SJSA1 (cell line): ENCODE data around the gene LRP5. TPM values are rescaled to one million over a fixed set of nuclear protein-coding genes. Genes with fewer than 3 reads are reported as not detected.
A peak's percentile ranks its signal among the peaks of the same experiment; 100 is the strongest.
"Not testable (repeated sequence)": the region's sequence is repeated elsewhere in the genome, so short reads cannot be mapped to it uniquely, and the experiment has no call there.

Source experiments
- DNase-seq, 2 experiments: peaks; one replicate each; pipeline ENCODE4 v3.0.0-alpha.2; 2015 to 2020; ENCODE audit warnings: low spot score in 2 of 2, low read depth in 1 of 2
- H3K27ac ChIP-seq: fragments of 250-450 bp; sonication (Bioruptor Pico); 2 replicates; pipeline ENCODE4 v1.5.1; 2020; ENCODE audit warnings: mild to moderate bottlenecking, moderate library complexity
- H3K27me3 ChIP-seq: fragments of 250-450 bp; sonication (Bioruptor Pico); replicated peaks from 2 replicates; pipeline ENCODE4 v1.5.1; 2020; ENCODE audit warnings: mild to moderate bottlenecking, moderate library complexity
- H3K36me3 ChIP-seq: fragments of 250-450 bp; sonication (Bioruptor Pico); 2 replicates; pipeline ENCODE4 v1.5.1; 2020; ENCODE audit warnings: mild to moderate bottlenecking
- H3K4me1 ChIP-seq: fragments of 250-450 bp; sonication (Bioruptor Pico); replicated peaks from 2 replicates; pipeline ENCODE4 v1.6.1; 2021; ENCODE audit warnings: mild to moderate bottlenecking
- H3K4me3 ChIP-seq: fragments of 250-450 bp; sonication (Bioruptor Pico); 2 replicates; pipeline ENCODE4 v1.5.1; 2020; ENCODE audit warnings: mild to moderate bottlenecking
- H3K9me3 ChIP-seq: fragments of 250-450 bp; sonication (Bioruptor Pico); replicated peaks from 2 replicates; pipeline ENCODE4 v1.5.1; 2020; ENCODE audit warnings: mild to moderate bottlenecking
- total RNA-seq: library from RNA; depleted of rRNA; stranded (reverse); fragments of >200 nt; shearing (Covaris generic); gene quantifications from 2 replicates; pipeline ENCODE4 v1.2.3, GENCODE V29; 2014

LRP5 gene
- total RNA-seq, 1 experiment from 2014 or later: 32.2 TPM

DNA sequence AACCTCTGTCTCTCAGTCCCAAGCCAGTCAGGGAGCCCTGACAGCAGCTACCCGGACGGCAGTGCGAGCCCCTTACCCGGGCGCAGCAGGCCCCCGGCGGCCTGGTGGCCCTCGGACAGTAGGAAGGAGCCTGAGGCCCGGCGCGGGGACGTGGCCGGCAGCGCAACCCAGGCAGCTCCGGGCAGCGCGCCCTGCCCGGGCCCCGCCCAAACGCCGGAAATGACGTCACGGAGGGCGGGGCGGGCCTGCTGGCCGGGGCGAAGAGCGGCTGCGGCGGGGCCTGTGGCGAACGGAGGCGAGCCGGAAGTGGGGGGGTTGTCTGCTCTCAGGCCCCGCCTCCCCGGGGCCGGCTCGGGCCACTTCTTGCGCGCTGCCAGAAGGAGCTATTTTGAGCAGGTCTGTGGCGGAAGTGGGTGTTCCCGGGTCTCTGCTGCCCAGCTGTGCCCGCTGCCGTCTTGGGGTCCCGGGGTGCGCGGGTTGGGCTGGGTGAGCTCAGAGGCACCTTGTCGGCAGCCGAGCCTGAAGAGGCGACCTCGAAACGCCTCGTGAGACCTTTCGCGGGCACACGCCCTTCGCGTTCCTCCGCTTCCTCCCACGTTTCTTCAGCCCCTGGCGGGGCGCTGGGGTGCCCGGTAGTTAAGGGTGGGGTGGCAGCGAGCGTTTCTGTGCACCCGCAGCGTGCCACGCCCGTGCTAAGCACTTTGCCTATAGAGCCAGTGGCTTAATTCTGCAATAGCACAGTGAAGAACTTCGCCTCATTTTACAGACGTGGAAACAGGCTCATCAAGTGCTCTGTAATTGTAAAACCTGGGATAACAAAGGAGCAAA lies 40.4 kb upstream of the LRP5 start, which contains the start of gene C11orf24:
Gene C11orf24 (minus strand): TSS at position 193 of the 828 bp plus-strand sequence. CDS start 8,206 bp downstream, outside the sequence.
- H3K36me3 ChIP-seq: peaks cover 18% of the 10 kb centered on the region
- peak within 1 kb of the TSS; percentile 73 for H3K4me3 ChIP-seq
- H3K9me3 ChIP-seq: no peaks in the 10 kb centered on the region; the same call in 1 of the 2 replicates
- H3K27ac ChIP-seq: peak within 1 kb of the TSS; percentile 79
- DNase-seq: peak; percentile 99
- H3K4me1 ChIP-seq: peaks cover 25% of the 10 kb centered on the region
- no peaks in the 10 kb centered on the region for H3K27me3 ChIP-seq

DNA sequence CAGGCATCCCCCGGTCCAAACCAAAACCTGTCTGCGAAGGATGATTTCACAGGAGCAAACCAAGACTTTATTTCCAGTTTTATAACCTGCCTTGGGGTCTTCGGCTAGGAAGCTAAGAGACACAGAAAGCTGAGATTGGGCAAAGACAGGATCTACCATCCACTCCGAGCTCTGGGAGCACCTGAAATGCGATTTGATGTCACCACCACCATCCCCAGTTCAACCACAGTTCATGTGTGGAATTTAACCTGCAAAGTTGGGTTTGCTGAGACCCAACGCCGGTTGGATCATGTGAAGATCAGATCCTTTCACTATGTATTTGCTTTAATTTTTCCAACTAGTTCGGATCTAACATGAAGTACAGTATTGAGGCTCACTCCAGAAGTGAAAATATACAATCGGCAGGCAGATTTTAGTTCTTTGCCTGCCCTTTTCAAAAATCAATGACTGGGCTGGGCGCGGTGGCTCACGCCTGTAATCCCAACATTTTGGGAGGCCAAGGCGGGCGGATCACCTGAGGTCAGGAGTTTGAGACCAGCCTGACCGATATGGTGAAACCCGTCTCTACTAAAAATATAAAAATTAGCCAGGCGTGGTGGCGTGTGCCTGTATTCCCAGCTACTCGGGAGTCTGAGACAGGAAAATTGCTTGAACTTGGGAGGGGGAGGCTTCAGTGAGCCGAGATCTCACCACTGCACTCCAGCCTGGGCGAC lies 39.2 kb upstream of the LRP5 start:
- H3K36me3 ChIP-seq: peaks cover 6% of the 10 kb centered on the region
- H3K27me3 ChIP-seq: no peaks in the 10 kb centered on the region
- no peak for DNase-seq
- H3K4me1 ChIP-seq: peaks cover 25% of the 10 kb centered on the region
- no peak overlapping the region for H3K27ac ChIP-seq
- peaks cover 4% of the 10 kb centered on the region for H3K9me3 ChIP-seq
- no peak overlapping the region for H3K4me3 ChIP-seq

DNA sequence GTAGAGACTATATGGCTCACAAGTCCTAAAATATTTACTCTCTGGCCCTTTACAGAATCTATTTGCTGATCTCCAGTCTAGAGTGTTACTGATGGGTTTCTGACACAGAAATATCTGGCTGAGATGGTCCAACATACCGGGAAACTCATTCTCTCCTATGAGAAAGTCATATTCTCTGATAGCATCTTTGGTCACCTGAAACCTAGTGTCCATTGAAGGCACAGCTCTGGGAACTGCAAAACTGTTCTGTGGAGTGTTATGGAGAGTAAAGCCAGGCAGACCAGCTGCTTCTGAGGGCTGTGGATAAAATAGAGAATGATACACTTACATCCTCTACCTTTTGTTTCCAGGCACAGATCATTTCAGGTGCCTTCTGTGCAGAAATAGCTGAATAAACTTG lies 38.1 kb upstream of the LRP5 start:
- peaks cover 5% of the 10 kb centered on the region; the same call in 1 of the 2 replicates for H3K36me3 ChIP-seq
- no peak overlapping the region for H3K27ac ChIP-seq
- peaks cover 23% of the 10 kb centered on the region for H3K4me1 ChIP-seq
- no peaks in the 10 kb centered on the region for H3K27me3 ChIP-seq
- H3K9me3 ChIP-seq: peaks cover 4% of the 10 kb centered on the region
- DNase-seq: no peak
- H3K4me3 ChIP-seq: no peak overlapping the region

DNA sequence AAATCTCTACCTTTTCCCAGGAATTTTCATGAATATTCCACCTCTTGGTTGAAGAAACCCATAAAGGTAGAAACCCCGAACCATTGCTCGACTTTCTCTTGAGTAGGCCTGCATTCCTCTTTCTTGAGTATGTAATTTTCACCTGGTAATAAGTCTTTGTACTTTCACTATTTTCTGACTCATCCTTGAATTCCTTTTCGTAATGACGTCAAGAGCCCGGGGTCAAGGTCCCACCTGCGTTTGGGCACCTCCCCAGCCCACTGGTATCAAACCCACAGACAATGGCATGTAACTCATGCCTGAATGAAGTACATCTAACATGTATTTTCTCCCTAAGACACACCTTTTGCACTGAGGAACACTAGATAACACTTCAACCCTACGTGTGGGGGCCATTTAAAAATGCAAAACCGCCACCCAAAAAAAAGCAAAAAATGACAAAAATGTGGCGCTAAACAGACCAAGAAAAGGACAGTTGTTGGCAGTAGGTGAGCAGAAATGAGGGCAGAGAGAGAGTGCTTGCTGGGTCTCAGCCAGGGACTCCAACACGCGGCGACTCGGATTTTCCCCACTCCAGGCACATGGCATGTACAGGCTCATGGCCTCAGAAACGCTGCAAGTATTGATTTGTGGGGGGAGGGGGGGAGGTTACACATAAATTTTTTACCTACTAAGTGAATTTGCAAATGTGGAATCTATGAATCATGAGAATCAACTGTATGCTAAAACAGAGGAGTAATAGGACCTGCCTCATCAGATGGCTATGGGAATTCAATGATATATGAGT lies 36.5 kb upstream of the LRP5 start:
- no peak for DNase-seq
- Histone ChIP-seq H3K27me3 (no peaks in the 10 kb centered on the region), H3K4me1 (peaks cover 8% of the 10 kb centered on the region), H3K9me3 (peaks cover 4% of the 10 kb centered on the region), H3K36me3 (no peaks in the 10 kb centered on the region; the same call in 1 of the 2 replicates), H3K27ac (no peak overlapping the region), H3K4me3 (no peak overlapping the region)

DNA sequence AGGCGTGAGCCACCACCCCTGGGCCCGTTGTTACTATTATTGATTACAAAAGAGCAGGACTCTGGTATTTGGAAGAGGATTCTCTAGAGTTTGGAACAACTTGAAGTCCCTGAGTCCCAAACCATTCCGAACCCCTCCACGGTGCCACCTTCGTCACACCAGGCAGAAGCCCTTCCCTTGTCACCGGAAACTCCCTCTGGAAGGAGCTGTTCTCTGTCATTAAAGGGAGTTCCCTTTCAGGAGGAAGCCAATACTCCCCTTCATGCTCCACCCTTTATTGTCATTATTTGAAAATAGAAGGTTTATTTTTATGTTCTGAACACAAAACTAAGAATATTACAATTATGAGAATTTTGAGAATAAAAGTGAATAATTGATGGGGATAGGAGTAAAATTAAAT lies 35.5 kb upstream of the LRP5 start:
- peaks cover 4% of the 10 kb centered on the region for H3K9me3 ChIP-seq
- H3K36me3 ChIP-seq: no peaks in the 10 kb centered on the region
- H3K27me3 ChIP-seq: no peaks in the 10 kb centered on the region
- peaks cover 4% of the 10 kb centered on the region; the same call in 1 of the 2 replicates for H3K4me1 ChIP-seq
- H3K27ac ChIP-seq: no peak overlapping the region
- H3K4me3 ChIP-seq: no peak overlapping the region
- DNase-seq: no peak

DNA sequence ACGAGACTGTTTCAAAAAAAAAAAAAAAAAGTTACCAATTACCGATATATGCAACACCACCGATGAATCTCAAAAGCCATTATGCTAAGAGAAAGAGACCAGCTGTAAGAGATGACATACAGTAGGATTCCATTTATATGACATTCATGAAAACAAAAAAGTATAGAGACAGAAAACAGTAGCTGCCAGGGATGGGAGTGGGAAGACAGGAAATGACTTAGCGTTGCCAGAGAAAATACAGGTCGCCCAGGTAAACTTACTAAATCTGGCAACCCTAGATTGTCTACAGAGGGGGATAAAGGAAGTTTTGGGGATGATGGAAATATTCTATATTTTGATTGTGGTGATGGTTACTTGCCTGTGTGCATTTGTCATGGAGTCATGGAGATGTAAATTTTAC lies 32.7 kb upstream of the LRP5 start:
- peaks cover 4% of the 10 kb centered on the region for H3K9me3 ChIP-seq
- no peaks in the 10 kb centered on the region for H3K27me3 ChIP-seq
- no peaks in the 10 kb centered on the region for H3K36me3 ChIP-seq
- H3K27ac ChIP-seq: no peak overlapping the region
- DNase-seq: no peak
- no peaks in the 10 kb centered on the region for H3K4me1 ChIP-seq
- H3K4me3 ChIP-seq: no peak overlapping the region

DNA sequence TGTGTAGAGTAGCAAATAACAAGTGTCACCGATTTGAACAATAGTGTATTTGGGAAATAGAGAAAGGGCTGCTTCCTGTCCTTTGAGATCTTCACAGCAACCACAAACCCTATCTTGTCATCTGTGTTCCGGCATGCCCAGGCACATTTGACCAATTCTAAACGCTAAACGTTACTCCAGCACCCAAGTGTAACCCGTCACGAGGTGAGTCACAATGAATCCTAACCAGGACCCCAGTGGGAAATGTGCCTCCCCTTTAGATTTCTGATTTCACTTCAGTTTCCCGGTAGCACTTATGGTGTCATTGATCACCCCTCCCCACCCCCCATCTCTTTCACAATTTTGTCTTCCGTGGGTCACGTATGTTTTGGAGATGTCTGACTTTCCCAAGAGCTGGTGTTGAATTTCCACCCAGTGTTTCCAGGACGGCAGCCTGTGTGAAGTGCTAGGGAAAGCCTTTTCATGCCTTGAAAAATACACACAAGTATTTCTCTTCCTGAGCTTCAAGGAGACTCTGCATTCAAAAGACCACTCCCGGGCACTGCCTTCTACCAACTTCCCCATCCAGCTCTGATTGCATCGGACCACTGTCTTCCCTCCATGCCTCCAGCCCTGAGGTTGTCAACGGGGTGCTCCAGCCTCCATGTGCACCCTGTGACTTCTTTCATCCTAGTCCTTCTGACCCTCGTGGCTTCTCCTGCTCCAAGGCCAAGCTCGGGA lies 30.1 kb upstream of the LRP5 start:
- DNase-seq: no peak
- no peak overlapping the region for H3K27ac ChIP-seq

DNA sequence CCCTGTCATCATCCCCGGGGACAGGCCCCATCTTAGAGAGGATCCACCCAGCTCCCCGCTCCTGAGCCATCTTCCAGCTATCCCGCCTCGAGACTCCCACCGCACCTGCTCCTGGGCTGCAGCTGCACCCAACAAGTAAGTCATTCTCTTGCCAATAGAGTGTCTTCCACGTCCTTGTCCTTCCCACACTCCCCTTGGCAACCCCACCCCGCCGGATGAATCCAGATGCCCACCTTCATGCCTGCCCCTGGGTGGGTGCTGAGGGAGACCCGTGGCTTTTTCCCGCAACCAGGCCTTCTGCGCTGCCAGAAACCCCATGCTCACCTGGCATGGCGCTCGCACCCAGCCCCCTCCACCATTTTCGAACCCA lies 29.5 kb upstream of the LRP5 start:
- Histone ChIP-seq H3K4me3 (no peak overlapping the region), H3K9me3 (peaks cover 3% of the 10 kb centered on the region; the same call in 1 of the 2 replicates), H3K4me1 (no peaks in the 10 kb centered on the region), H3K36me3 (no peaks in the 10 kb centered on the region), H3K27ac (no peak overlapping the region), H3K27me3 (no peaks in the 10 kb centered on the region)
- no peak for DNase-seq

More for the DNA sequence above, 30.1 kb upstream of the LRP5 start:
- H3K36me3 ChIP-seq: no peaks in the 10 kb centered on the region
- H3K4me1 ChIP-seq: no peaks in the 10 kb centered on the region
- H3K27me3 ChIP-seq: no peaks in the 10 kb centered on the region
- H3K4me3 ChIP-seq: no peak overlapping the region
- H3K9me3 ChIP-seq: peaks cover 6% of the 10 kb centered on the region

DNA sequence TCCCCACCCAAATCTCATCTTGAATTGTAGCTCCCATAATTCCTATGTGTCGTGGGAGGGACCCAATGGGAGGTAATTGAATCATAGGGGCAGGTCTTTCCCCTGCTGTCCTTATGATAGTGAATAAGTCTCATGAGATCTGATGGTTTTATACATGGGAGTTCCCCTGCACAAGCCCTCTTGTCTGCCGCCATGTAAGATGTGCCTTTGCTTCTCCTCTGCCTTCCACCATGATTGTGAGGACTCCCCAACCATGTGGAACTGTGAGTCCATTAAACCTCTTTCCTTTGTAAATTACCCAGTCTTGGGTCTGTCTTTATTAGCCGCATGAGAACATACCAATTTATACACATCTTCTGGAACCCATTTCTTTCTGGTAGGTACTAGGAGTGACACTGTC lies 27.8 kb upstream of the LRP5 start:
- H3K27me3 ChIP-seq, DNase-seq, H3K4me1 ChIP-seq, H3K36me3 ChIP-seq, H3K27ac ChIP-seq, H3K4me3 ChIP-seq: not testable (repeated sequence)
- peaks cover 12% of the 10 kb centered on the region for H3K9me3 ChIP-seq

DNA sequence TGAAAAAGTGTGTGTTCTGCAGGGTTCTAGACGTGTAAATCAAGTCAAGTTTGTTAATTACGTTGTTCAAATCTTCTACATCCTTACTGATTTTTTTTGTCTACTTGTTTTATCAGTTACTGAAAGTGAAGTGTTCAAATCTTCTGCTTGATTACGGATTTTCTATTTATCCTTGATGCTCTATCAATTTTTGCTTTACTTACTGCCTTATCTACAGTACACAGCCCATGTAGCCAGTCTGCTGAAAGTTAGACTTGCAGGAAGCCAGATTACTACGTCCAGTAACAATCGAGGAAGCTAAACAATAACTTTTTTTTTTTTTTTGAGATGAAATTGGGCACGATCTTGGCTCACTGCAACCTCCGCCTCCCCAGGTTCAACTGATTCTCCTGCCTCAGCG lies 25.0 kb upstream of the LRP5 start:
- DNase-seq: no peak
- Histone ChIP-seq H3K27ac (no peak overlapping the region), H3K27me3 (no peaks in the 10 kb centered on the region), H3K9me3 (peaks cover 14% of the 10 kb centered on the region), H3K4me3 (no peak overlapping the region), H3K4me1 (no peaks in the 10 kb centered on the region), H3K36me3 (no peaks in the 10 kb centered on the region)

DNA sequence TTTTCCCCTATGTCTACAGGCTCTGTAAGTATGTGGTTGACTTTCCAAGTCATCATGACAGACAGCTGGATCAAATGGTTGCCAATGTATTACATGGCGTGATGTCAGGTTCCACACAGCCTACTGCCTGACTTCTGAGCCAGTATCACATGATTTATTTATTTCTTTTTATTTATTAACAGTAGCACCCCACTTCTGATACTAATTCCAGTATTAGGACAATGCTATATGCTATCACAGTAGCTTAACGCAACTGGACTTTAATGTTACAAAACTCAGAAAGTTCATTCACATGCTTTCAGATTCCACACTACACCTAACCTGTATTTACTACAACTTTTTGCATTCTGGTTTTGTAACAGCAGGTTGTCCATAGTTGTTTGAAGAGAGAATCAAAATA lies 22.9 kb upstream of the LRP5 start:
- no peak for DNase-seq
- Histone ChIP-seq H3K27me3 (no peaks in the 10 kb centered on the region), H3K27ac (no peak overlapping the region), H3K4me3 (no peak overlapping the region), H3K36me3 (no peaks in the 10 kb centered on the region), H3K4me1 (no peaks in the 10 kb centered on the region), H3K9me3 (peaks cover 14% of the 10 kb centered on the region)

DNA sequence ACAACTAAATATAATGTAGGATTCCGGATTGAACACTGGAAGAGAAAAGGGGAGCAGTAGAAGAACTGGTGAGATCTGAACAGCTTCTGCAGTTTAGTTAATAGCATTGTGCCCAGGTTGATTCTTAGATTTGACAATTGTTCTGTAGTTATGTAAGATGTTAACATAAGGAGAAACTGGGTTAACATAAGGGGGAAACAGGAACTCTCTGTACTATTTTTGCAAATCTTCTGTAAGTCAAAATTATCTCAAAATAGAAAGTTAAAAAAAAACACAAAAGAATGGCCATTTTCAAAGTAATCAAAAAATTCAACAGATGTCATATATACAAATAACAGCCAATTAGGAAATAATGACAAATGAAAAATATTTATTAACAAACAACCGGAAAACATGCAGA lies 18.7 kb upstream of the LRP5 start:
- Histone ChIP-seq H3K36me3 (no peaks in the 10 kb centered on the region), H3K4me1 (peaks cover 5% of the 10 kb centered on the region), H3K27ac (no peak overlapping the region), H3K4me3 (no peak overlapping the region), H3K27me3 (no peaks in the 10 kb centered on the region), H3K9me3 (peaks cover 10% of the 10 kb centered on the region)
- no peak for DNase-seq

DNA sequence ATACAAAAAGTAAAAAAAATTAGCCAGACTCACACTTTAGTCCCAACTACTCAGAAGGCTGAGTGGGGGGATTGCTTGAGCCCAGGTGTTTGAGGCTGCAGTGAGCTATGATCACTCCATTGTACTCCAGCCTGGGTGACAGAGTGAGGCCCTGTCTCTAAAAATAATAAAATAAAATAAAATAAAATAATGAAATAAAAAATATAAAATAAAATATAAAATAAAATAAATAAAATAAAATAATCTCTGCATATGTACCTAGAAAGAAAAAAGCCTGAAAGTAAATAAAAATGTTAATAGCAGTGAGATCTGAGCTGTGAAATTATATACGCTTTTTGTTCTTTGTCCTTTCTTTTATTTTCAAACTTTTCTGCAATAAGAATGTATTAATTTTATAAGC lies 17.1 kb upstream of the LRP5 start:
- Histone ChIP-seq H3K4me3 (no peak overlapping the region), H3K36me3 (no peaks in the 10 kb centered on the region), H3K4me1 (peaks cover 5% of the 10 kb centered on the region), H3K27ac (no peak overlapping the region), H3K9me3 (no peaks in the 10 kb centered on the region), H3K27me3 (no peaks in the 10 kb centered on the region)
- DNase-seq: no peak
